NCI-H2196 treated with DMSO at 0.1 percent for 48 hours (cell line): ENCODE measurements around the gene FKBP2.
"Not testable (repeated sequence)": the region's sequence is repeated elsewhere in the genome, so short reads cannot be mapped to it uniquely, and the experiment has no call there.

Experiments used
- DNase-seq: peaks from one replicate; lab custom pipeline; 2025; ENCODE audit not compliant: unreplicated experiment; lab: John Stamatoyannopoulos, UW

Gene FKBP2

DNA sequence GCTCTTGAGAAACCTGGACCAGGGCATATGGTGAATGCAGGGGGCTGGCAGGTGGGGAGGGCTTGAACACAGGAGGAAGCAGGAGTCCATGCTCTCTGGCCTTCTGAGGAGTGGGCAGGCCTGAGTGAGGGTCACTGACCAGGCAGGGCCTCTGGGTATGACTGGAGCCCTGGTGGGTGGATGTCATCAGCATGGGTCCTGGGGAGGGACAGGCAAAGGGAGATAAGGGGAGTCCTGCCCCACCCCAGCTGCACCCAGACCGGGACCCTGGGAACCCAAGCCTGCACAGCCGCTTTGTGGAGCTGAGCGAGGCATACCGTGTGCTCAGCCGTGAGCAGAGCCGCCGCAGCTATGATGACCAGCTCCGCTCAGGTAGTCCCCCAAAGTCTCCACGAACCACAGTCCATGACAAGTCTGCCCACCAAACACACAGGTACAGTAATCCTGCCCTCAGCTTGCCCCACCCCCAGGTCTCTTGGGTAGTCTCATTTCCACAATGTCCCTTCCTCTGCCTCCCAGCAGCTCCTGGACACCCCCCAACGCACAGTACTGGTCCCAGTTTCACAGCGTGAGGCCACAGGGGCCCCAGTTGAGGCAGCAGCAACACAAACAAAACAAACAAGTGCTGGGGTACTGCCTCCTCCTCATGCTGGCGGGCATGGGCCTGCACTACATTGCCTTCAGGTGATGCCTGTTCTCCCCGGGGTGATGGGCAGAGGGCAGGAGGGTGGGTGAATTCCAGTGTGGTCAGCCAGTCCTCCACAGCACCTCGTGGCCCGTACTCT, 8.5 kb upstream of the FKBP2 start:
- no peak for DNase-seq

GRCh38 chr11:64232967-64233315, 8.0 kb upstream of the FKBP2 start:
- no peak for DNase-seq

DNA sequence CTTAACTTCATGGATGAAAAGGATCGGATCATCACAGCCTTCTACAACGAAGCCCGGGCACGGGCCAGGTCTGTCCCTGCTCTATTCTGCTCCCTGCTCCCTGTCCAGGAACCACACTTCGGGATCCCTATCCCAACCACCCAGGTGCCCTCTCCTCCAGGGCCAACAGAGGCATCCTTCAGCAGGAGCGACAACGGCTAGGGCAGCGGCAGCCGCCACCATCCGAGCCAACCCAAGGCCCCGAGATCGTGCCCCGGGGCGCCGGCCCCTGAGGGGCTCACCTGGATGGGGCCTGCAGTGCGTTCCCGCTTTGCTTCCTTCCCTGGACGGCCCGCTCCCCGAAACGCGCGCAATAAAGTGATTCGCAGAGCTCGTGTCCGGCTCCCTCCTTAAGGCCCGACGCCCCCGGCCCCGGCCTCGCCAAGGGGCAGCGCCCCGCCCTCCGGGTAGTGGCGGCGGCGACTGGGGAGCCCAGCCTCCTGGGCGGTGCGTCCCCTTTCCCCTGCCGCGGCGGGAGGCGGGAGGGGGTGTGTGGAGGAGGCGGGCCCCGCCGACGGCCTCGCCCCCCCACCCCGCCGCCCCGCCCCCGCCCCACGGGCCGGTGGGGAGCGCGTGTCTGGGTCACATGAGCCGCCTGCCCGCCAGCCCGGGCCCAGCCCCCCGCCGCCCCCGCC, 6.8 kb upstream of the FKBP2 start, which contains the start of gene VEGFB:
Gene VEGFB (plus strand): TSS at position 672 of the 674 bp plus-strand sequence. CDS start 250 bp downstream, outside the sequence.
- no peak for DNase-seq

- DNase-seq, result no peak
These were observed 6.1 kb upstream of the FKBP2 start for GRCh38 chr11:64234647-64235379.

DNA sequence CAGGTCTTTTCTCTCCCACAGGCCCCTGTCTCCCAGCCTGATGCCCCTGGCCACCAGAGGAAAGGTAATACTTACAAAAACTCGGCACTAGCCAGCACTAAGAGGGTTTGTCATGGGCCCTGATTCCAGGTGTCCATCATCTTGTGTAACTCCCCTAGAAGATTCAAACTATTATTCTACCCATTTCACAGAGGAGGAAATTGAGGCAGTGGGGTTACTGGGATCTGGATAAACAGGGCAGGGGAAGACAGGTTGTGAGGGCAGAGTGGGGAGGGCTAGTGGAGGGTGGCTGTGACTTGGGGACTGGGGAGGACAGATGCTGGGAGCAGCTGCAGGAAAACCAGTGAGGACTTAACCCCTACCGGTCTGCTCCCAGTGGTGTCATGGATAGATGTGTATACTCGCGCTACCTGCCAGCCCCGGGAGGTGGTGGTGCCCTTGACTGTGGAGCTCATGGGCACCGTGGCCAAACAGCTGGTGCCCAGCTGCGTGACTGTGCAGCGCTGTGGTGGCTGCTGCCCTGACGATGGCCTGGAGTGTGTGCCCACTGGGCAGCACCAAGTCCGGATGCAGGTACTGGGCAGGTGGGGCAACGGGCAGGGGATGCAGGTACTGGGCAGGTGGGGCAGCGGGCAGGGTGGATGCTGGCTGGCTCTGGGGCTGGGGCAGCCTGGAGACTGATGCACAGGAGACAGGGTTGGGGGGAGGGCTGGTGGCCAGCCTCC, 5.3 kb upstream of the FKBP2 start:
- no peak for DNase-seq

GRCh38 chr11:64237484-64237951, 3.4 kb upstream of the FKBP2 start:
- DNase-seq, result peak; percentile 95

- no peak for DNase-seq
These were observed 2.8 kb upstream of the FKBP2 start for GRCh38 chr11:64238076-64238475.

- DNase-seq, result no peak
These were observed 1.9 kb upstream of the FKBP2 start for GRCh38 chr11:64238999-64239398.

DNA sequence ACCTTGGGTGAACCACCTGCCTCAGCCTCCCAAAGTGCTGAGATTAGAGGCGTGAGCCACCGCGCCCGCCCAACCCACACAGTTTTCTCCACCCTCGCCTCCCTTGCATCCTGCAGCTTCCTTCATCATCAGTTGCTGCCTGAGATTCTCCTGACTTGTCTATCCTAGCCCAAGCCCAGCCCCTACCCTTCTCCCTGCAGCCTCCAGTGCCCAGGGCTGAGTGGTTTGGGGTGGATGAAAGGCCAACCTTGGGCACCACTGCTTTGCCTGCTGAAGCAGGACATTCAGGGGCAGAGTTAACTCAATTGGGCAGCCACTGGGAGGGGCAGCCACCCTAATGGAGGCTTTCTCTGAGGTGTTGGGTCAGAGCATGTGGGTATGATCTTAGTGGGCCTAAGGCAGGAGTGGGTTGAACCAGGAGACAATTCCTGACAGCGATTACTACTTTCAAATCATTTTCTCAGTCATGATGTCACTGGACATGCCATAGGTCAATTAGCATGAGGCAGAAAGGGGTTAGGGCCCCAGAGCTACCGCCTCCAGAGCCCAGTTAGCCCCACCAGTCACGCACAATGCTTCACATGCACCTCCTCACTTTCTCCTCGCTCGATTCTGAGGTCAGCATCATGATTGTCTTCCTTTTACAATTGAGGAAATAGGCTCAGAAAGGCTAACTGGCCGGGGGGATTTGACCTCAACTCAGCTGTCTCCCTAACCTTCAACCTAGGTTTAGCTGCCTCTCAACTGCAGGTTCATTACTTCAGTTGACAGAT, 1.0 kb upstream of the FKBP2 start:
- no peak for DNase-seq

GRCh38 chr11:64241241-64241490, 271 bp downstream of the FKBP2 start:
- DNase-seq, result peak; percentile 94

DNA sequence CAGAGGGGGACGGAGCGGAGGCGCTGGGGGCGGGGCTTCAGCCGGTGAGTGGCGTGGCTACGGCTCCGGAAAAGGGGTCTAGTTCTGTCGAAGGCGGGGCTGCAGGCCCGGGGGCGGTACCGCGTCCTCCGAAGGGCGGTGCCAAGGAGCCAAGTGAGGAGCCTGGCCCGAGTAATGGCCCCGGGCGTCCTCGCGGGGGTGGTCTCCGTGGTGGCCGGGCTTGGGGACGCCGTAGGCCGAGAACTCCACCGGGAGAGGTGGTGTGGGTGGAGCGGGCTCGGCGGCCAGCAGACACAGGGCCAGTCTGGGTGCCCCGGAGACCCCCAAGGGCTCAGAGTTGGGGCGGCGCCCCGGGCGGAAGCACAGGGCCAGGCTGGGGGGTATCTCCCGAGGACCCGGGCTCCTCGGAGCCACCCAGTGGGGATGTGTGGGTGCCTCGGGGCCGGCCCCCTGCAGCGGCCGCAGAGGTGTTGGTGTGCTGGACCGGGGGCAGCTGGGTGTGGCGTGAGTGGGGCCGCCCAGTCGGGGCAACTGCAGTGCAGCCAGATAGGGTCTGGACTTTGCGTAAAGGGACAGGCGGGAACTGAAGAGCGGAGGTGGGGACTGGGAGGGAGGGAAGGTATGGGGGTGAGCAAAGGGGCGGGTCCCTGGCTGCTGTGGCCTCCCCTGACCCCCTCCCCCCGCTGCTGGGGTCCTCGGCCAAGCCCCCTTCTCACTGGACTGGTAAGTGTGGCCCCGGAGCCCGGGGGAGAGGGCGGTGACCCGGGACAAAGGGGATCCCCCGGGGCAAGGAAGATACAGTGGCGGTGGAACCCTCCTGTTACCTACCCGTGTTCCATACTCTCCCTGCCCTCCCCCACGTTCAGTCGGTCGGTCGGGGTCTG, 838 bp downstream of the FKBP2 start:
- DNase-seq, result no peak

- DNase-seq, result no peak
These were observed 2.5 kb downstream of the FKBP2 start for GRCh38 chr11:64243236-64243854.

DNA sequence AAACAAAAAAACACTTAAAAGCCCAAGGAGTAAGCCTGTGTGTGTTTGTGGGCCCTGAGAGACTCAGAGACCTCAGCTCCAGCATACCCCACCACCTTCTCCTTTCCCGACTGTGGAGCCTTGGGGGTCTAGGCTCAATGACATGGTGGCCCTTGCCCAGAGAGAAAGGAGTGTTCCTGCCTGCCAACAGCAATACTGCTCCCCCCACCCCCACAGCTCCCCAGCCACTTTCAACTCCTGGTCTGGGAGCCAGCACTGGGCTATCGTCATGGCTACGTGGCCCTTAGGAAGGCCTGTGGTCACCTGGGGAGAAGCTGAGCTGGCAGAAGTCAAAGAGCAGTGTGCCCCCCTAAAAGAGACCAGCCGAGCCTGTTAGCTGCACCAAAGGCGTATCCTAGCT, 3.2 kb downstream of the FKBP2 start:
- DNase-seq, result no peak

DNA sequence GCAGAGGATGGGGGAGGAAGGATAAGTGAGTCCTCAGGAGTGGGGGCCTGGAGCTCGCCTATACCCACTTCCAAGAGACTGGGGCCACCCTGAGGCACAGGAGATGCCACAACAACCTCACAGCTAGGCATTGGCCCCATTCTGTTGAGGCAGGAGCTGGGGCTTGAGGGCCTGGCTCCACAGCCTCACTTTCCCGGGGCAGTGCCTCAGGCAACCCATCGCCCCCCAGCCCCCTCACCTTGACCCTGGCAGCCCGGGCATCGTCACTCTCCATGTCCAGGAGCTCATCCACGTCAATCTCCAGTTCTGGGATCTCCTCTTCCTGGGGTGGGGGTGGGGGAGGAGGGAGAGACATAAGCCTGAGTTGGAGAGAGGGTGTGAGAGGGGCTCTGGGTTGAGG, 4.1 kb downstream of the FKBP2 start:
- no peak for DNase-seq

DNA sequence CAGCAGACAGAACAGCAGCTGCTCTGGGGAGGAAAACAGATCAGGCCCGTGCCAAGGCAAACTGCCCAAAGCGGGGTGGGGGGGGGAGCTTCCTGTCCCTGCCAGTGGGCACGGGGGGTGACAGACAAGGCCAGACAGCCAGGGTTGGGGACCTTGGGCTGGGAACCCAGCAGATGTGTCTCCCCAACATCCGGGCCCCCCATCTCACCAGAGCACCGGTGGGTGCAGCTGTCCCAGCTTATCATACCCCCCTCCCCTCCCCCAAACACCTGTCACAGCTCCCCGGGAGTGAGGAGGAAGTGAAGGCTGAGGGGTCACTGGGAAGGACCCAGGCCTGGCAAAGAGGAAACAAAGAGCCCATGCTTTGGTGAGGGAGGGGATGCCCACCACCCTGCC, 4.5 kb downstream of the FKBP2 start:
- peak; percentile 30 for DNase-seq

- peak; percentile 37 for DNase-seq
These were observed 5.1 kb downstream of the FKBP2 start for GRCh38 chr11:64245797-64246620.

DNA sequence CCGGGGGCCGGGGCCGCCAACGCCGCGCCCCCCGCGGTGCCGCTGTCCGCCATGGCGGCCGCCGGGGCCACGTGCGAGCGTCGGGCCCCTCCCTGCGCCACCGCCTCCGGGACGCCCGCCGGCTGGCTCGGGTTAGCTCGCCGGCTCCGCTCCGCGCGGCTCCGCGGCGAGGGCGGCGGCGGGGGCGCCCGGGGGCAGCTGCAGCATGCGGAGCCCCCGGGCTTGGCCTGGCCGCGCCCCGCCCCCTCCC, 5.7 kb downstream of the FKBP2 start:
- DNase-seq, result not testable (repeated sequence)

DNA sequence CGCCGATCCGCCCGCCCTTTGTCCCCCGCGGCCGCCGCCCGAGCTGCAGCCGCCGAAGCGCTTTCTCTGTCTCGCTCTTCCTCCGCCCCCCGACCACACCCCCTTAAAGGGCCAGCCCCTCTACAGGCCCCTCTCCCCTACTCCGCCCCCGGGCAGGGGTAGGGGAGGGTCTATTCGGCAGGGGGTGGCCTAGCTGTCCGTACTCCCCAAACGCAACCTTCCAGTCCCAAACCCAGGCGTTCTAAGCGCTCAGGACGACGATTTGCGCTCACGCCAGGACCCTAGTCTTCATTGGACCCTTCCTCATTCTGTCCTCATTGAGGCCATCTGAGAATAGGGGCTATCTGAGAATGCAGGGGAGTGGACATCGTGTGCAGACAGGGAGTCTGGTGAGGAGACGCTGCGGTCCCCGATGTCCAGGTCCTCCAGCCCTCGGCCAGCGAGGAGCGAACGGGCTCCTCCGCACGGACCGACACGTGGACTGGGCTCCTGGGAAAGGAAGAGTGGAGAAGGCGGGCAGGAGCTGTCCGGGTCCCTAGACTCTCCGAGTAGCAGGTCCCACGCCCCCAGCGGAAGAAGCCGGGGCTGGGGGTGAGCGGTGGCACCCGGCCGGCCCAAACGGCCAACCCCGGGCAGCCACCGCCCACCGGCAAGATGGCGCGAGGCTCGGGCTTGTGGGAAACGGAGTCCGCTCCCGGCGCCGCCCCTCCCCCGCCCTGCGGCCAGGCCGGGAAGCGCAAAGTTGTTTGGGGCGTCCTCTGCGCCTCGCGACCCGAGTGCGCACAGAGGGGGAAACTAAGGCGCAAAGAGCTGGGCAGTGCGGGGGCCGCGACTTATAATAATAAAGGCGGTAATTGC, 6.2 kb downstream of the FKBP2 start, which contains the start of gene PPP1R14B:
Gene PPP1R14B (minus strand): TSS at position 73 of the 858 bp plus-strand sequence. CDS start 270 bp downstream, outside the sequence.
- DNase-seq, result peak; percentile 76
